Panc1 (cell line): Measurements from ENCODE around the gene RAB28. TPM values are rescaled to one million over a fixed set of nuclear protein-coding genes. Genes with fewer than 3 reads are reported as not detected.

ENCODE experiments used
- ATAC-seq: fragments of 200-7000 bp; cut with Tn5 transposase; 2 replicates; pipeline ENCODE4 v1.9.1; 2020; ENCODE audit warnings: mild to moderate bottlenecking, moderate library complexity
- BruUV-seq: library from RNA; stranded (reverse); fragments of 400-500 nt; replicated peaks from 2 replicates; lab custom pipeline; 2021; lab: Mats Ljungman, UMichigan
- CTCF ChIA-PET: fragments of 300-600 bp; sonication (Branson Sonifier 250); formaldehyde crosslinking; loops from one replicate; lab custom pipeline; 2022; ENCODE audit warnings: antibody characterized with exemption; lab: Charles Lee
- POLR2A ChIA-PET: fragments of 300-600 bp; sonication (Branson Sonifier 250); formaldehyde crosslinking; loops from one replicate; lab custom pipeline; 2022; ENCODE audit warnings: antibody characterized with exemption; lab: Charles Lee
- DNase-seq: peaks from one replicate; pipeline ENCODE4 v3.0.0-alpha.2; 2010; ENCODE audit warnings: low read depth, low spot score
- H3K27ac ChIP-seq: 2 replicates; pipeline ENCODE4 v1.5.1; 2011; ENCODE audit warnings: mild to moderate bottlenecking, low read length, inconsistent platforms
- H3K27me3 ChIP-seq: fragments of 200-500 bp; sonication (Bioruptor generic); 2 replicates; pipeline ENCODE4 v1.6.0; 2014; ENCODE audit warnings: low read length, inconsistent platforms; ENCODE audit not compliant: control insufficient read depth, insufficient read depth
- H3K36me3 ChIP-seq: fragments of 200-500 bp; sonication (Bioruptor generic); 2 replicates; pipeline ENCODE4 v1.5.1; 2014; ENCODE audit warnings: inconsistent platforms, mild to moderate bottlenecking, low read length, moderate library complexity; ENCODE audit not compliant: control insufficient read depth, insufficient read depth
- H3K4me1 ChIP-seq: 2 replicates; pipeline ENCODE4 v1.5.1; 2011; ENCODE audit warnings: inconsistent platforms, mild to moderate bottlenecking, low read length, moderate library complexity; ENCODE audit not compliant: control insufficient read depth, insufficient read depth
- H3K4me3 ChIP-seq, 2 experiments: 2 replicates each; pipeline ENCODE4 v1.5.1; 2011 to 2012; ENCODE audit warnings: low read depth in 2 of 2, low read length in 2 of 2, mild to moderate bottlenecking in 2 of 2, inconsistent platforms in 1 of 2, moderate library complexity in 1 of 2
- H3K9me3 ChIP-seq: fragments of 200-500 bp; sonication (Bioruptor generic); 2 replicates; pipeline ENCODE4 v1.5.1; 2014; ENCODE audit warnings: low read depth, mild to moderate bottlenecking, inconsistent platforms, low read length, moderate library complexity; ENCODE audit not compliant: control insufficient read depth, insufficient read depth
- CTCF ChIP-seq: fragments of 450-650 bp; IDR thresholded peaks from 2 replicates; pipeline ENCODE4 v1.5.1; 2017; ENCODE audit warnings: mild to moderate bottlenecking
- POLR2AphosphoS5 ChIP-seq: IDR thresholded peaks from 2 replicates; pipeline ENCODE4 v1.6.1; 2012; ENCODE audit warnings: mild to moderate bottlenecking, low read depth, low read length, moderate library complexity
- REST ChIP-seq, 2 experiments: IDR thresholded peaks; 2 replicates each; pipeline ENCODE4 v1.6.1; 2011 to 2012; ENCODE audit warnings: low read depth in 2 of 2, control low read depth in 1 of 2, low read length in 1 of 2, mild to moderate bottlenecking in 1 of 2, moderate library complexity in 1 of 2; ENCODE audit not compliant: insufficient read depth in 1 of 2
- SIN3A ChIP-seq: IDR thresholded peaks from 2 replicates; pipeline ENCODE4 v1.6.1; 2012; ENCODE audit warnings: low read depth, mild to moderate bottlenecking, low read length, moderate library complexity, borderline replicate concordance; ENCODE audit not compliant: insufficient read depth
- TCF7L2 ChIP-seq: IDR thresholded peaks from 2 replicates; pipeline ENCODE4 v1.6.1; 2011; ENCODE audit warnings: mild to moderate bottlenecking, low read depth, low read length, inconsistent platforms
- in situ Hi-C: cut with HindIII; loops from 2 replicates; pipeline ENCODE4 v1.10.0; 2016; ENCODE audit warnings: low sequenced_read_pairs, low pct_unique_long_range_greater_than_20kb
- intact Hi-C: fragments of 100-400 bp; cut with micrococcal nuclease; formaldehyde crosslinking; loops from one replicate; pipeline ENCODE4 v1.10.0; 2022; ENCODE audit not compliant: unreplicated experiment
- total RNA-seq: library from RNA; stranded (reverse); gene quantifications from one replicate; pipeline ENCODE4 v1.2.1, GENCODE V29; 2021; ENCODE audit not compliant: unreplicated experiment

Gene RAB28
- total RNA-seq, 1 experiment from 2014 or later, result 10.2 TPM

GRCh38 chr4:13498469-13498868 lies 14.3 kb upstream of the RAB28 start:
- no peaks in the 10 kb centered on the region for H3K36me3 ChIP-seq
- in situ Hi-C loops (no loop called here), intact Hi-C loops (no loop called here)
- no TSS peak for BruUV-seq
- H3K4me1 ChIP-seq, result no peaks in the 10 kb centered on the region
- CTCF ChIA-PET, result no interaction called here
- no peaks in the 10 kb centered on the region; the same call in 1 of the 2 replicates for H3K27me3 ChIP-seq
- H3K9me3 ChIP-seq, result no peaks in the 10 kb centered on the region
- ATAC-seq (no peak), DNase-seq (no peak)
- no peak overlapping the region for H3K4me3 ChIP-seq
- TF ChIP-seq POLR2AphosphoS5 (no peak), TCF7L2 (no peak), REST (IDR thresholded peaks at IDR 0.05; ENCODE audit: insufficient read depth in 1 of 2, low read depth in 2 of 2, low read length in 1 of 2) (no peak), CTCF (no peak), SIN3A (no peak)
- no peak overlapping the region for H3K27ac ChIP-seq
- POLR2A ChIA-PET, result no interaction called here

- ChIA-PET CTCF (no interaction called here), POLR2A (no interaction called here)
- intact Hi-C loops (no loop called here), in situ Hi-C loops (no loop called here)
- DNase-seq (no peak), ATAC-seq (no peak)
- BruUV-seq, result no TSS peak
- no peak overlapping the region for H3K4me3 ChIP-seq
- H3K4me1 ChIP-seq, result no peaks in the 10 kb centered on the region
- H3K27me3 ChIP-seq, result no peaks in the 10 kb centered on the region; the same call in 1 of the 2 replicates
- no peaks in the 10 kb centered on the region for H3K9me3 ChIP-seq
- H3K36me3 ChIP-seq, result no peaks in the 10 kb centered on the region
- no peak overlapping the region for H3K27ac ChIP-seq
- TF ChIP-seq REST (IDR thresholded peaks at IDR 0.05; ENCODE audit: insufficient read depth in 1 of 2, low read depth in 2 of 2, low read length in 1 of 2) (no peak), POLR2AphosphoS5 (no peak), SIN3A (no peak), CTCF (no peak), TCF7L2 (no peak)
Measured at GRCh38 chr4:13496605-13497004, 12.5 kb upstream of the RAB28 start.
